GM18867 (cell line): Measurements from ENCODE around the gene NR2F1-AS1.

ENCODE experiments used
- ATAC-seq: cut with Tn5 transposase; IDR thresholded peaks from one replicate; pipeline ENCODE4 v1.9.1; 2021; ENCODE audit warnings: mild to moderate bottlenecking, moderate library complexity; ENCODE audit not compliant: unreplicated experiment

Gene NR2F1-AS1

DNA sequence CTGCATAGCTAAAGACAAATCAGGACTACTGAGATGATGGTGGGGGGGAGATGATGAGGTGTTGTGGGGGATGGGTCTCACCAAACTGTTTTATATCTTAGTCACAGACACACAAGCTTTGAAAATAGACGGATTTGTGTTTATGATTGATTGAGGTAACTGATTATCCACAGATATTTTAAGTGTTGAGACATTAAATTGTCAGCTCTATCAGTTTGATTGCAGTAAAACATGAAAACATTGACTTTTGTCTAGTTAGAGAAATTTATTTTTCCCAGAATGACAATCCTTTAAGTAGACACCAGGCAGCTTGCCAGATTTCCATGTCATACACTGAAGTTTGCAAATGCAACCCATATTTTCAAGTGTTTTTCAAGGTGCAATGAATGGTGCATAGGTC is 149.8 kb downstream of the NR2F1-AS1 start:
- ATAC-seq = no peak

DNA sequence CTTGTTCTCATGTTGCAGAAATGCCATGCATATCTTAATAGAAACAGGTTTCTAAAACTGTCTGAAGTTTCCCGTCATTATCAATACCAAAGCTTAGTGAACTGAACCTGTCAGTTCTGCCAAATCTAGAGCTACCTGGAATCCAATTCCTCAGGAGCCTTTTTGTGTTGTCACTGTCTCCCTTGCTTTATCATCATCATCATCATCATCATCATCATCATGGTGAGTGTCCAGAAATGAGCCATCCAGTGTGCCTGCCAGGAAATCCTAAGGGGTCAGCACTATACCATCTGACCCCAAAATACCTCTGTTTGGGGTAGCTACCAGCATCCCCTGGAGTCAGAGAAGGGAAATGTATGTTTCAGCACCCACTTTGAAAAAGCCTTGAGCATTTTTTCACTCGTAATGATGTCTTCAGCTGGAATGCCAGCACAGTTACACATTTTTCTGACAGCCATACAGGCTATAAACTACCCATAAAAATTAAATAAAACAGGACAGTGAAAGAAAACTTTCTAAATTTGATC is 150.3 kb downstream of the NR2F1-AS1 start:
- ATAC-seq = no peak

DNA sequence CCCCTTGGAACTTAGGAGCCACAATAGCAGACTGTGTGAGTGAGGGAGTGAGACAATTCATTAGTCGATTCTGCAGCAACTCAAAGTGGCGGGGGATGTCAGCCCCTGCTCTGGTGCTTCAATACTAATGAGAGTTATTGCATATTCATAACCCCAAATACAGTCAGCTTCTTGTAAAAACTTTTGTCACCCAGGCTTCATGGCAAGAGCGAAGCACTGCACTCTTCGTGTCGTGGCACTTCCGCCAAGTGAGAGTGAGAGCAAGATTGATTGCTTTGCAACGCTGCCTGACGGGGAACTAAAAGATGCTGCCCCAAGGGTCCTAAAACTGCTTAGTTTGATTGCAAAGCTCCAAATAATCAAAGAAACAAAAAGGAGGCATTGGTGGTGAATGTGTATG is 150.9 kb downstream of the NR2F1-AS1 start:
- ATAC-seq = no peak

DNA sequence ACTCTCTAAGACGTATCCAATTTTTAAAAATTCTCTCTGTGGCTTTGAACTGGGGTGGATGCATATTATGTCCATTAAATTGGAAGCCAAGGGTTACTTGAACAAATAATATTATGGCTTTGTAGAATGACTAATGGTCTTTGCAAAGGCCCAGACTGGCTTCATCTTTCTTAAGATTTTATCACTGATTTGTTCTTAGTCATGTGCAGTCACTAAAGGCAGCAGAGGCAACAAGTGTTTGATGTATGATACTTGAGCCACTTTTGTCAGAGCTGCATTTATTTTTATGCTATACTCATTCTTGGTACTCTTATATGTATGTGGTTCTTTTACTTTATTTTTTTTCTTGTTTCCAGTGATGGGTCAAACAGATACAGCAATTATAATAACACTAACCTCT is 152.2 kb downstream of the NR2F1-AS1 start:
- no peak for ATAC-seq

DNA sequence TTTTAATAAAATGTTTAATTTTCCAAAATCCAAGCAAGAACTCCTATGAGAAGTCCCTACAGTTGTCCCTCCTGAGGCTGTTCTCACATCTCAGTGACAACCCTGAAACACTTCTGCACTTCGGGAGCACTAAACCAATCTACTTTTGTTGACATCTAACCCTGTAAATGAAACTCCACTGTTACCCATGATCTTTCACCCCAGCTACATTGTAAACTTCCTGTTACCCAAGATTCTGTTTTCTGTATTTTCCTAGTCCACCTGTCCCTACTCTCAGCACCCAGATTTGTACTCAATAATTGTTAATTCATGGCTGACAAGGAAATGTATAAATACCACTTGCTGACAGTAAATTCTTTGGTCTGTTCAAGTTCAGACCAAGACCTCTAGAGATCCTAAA is 153.7 kb downstream of the NR2F1-AS1 start:
- no peak for ATAC-seq

DNA sequence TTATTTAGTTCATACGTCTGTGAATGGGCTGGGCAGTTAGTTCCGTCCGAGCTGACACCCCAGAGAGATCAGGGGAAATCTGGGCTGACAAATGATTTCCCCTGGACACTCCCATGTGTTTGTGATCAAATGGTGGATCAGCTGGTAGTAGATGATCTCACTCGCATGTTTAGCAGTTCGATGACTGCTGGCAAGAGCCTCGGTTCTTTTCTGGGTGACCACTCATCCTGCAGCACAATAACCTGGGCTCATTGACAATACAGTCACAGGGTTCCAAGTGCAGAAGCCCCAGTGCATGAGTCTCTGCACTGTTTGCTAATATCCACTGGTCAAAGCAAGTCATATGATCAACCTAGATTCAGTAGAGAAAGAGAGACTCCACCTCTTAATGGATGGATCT is 155.9 kb downstream of the NR2F1-AS1 start:
- no peak for ATAC-seq

DNA sequence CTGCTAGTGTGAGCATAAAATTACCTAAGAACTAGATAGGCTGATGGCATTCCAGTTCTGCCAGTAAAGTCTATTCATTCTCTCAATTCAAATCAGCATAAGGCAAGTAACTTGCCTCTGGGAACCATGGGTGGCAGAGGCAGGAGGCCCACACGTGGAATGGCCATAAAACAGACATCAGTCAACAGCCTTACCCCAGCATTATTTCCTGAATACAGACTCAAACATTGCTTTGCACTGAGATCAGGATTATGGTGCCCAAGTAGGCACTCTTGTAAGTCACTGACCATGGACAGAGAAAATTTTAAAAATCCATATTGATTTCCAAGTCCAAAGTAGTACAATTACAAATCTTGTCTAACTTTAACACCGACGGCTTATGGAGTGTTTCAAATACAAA is 157.7 kb downstream of the NR2F1-AS1 start:
- no peak for ATAC-seq

DNA sequence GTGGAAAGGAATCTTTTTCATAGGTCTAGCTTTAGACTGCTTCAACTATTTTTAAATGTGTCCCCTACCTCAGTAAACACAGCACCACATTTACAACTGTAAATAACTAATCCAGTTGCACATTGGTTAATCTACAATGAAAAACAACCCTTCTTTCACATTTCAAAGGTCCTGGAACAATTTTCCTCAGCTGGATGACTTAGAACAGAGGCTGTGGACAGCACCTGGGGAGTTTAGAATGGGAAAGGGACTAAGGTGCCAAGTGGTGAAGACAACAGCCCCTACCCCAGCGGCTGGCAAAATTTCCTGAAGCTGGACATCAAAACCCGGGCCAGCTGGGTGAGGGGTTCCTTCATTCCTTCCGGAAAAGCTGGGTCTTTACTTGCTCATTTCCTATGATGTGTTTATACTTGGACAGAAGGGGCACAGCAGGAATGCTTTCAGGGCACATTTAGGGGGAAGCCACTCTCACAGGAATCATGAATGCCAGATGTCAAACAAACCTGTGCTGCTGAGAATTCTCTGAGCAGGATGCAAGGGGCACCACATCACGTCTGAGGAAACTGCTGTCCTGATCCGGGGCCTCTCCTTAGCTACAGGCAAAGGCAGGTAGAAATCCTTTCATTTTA is 158.3 kb downstream of the NR2F1-AS1 start:
- no peak for ATAC-seq

DNA sequence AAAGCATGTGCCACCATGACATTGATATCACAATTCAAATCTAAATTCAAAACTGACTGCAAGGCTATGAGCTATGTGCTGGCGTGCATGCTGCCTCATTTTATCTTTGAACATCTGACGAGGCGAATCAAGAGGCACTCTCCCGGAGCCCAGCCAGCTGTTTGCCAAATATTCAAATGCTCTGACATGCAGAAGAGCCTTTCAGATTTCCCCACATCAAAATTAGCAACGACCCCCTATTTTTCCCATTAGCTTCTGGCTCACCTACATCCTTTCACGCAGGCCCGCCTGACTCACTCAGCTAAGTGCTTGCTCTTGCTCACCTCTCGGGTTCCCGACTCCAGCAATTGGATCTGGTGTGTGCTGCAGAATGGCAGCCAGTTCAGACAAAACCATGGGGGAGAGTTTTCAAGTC is 159.0 kb downstream of the NR2F1-AS1 start:
- ATAC-seq = no peak

DNA sequence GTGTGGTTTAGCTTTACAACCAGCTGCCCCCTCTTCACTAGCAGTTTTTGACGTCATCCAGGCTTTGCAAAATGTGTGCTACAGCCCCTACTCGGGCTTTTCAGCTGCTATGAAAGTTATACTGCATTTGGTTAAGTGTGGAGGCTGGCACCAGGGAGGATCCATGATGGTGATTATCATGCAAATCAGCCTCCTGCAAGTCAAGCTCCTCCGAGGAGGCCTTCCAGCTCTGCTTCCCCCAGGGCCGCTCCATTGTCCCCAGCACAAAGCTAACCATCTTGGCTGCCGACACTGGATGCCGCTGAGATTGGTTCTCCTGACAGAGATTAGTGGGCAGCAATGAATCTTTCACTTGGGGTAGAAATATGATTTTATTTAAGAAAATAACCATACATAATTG is 159.6 kb downstream of the NR2F1-AS1 start:
- no peak for ATAC-seq

DNA sequence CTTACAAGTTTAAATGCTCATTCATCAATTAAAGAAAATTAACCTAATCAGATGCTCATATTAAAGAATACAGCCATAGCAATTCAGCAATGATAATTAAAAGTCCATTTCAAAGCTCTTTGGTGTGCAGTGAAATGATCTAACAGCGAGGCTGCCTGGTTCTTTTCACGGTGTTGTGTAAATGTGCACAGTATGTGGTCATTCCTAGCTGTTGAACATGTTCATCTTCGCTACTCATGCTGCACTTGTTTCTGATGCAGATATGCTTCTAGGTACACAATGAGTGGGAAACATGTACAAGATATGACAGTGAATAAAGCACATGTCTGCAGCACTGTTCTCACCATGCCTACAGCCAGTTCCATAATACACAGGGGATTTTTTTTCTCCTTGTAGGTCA is 163.5 kb downstream of the NR2F1-AS1 start:
- ATAC-seq = no peak

DNA sequence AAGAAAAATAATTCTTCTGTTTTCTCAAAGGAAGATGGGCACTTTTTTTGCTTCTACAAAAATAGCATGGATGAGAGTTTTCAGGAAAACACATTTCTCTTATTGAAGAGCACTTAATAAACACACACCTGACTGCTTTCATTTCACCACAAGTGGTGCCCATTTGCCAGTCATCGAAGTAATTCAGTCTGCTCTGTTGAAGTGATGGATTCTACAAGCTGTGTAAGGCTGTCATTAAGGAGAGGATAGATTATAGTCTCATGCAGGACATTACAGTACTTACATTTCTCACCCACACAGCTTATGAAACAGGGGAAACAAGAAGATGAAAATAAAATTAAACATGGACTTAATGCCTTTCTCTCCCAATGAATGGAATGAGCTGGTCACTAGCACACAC is 165.2 kb downstream of the NR2F1-AS1 start:
- ATAC-seq = no peak

DNA sequence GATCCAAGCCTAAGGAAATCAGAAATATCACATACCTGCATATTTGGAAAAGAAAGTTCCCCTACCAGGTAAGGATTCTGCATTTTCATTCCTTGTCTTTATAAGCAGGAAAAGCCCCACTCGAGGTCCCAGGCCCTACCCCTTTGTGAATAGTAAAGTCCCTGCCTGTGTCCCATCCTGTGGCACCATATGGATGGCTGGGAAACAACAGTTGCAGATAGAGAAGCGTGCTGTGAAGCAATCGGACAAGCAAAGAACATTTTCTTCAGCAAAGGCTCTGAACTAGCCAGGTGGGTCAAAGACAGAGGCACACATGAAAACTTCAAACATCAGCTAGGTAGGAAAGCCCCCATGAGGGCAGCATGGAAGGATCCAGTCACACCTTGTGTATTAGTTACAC is 169.3 kb downstream of the NR2F1-AS1 start:
- no peak for ATAC-seq

DNA sequence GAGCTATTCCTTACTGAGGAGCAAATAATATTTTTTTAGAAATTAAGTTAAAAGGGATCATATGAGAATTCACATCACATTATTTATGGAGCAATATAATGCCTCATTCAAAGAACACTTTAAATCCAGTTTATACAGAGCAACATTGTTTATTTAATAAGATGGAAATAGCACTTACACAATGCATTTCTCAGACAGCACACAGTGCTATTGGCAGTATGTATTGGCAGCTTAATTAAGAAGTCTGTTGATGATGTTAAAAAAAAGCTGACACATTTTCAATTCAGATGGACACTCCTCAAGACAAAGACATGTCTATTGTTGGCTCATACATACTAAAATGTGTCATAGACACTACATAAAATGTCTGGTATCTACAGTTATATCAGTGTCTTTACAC is 171.3 kb downstream of the NR2F1-AS1 start:
- no peak for ATAC-seq

DNA sequence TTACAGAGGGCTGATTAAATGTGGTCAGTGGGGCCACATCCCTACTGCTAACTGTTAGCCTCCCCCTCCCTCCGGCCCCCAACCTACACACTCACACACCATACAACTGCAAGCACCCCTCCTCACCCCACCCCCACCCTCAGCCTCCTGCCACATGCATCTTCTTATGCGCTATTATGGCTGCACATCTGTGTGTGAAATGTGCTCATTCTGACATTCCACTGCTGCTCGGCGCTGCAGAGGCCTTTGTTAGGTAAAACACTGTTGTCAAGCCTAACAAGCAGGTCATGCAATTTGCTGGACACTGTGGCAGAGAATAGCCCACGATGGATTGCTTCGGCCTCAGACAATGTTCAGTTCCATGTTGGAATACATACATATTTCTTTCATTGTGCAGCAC is 173.6 kb downstream of the NR2F1-AS1 start:
- no peak for ATAC-seq

DNA sequence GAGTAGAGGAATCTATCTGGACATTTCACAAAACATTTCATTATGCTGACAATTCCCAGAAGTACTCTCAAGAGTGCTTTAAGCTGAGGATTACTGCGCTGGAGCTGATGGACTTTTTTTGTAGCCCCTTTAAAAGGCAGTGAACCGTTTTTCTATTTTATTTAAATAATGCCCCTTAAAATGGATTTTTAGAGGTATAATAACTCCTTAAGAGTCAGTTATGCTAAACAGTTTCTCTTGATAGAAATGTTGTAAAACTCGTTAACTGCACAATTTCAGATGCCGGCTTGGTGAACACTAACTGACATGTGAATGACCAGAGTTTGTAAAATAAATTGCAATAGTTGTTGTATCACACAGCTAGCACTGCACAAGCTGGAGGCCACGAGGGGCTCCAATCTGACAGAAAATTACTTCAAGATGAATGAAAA is 174.0 kb downstream of the NR2F1-AS1 start:
- ATAC-seq = no peak

DNA sequence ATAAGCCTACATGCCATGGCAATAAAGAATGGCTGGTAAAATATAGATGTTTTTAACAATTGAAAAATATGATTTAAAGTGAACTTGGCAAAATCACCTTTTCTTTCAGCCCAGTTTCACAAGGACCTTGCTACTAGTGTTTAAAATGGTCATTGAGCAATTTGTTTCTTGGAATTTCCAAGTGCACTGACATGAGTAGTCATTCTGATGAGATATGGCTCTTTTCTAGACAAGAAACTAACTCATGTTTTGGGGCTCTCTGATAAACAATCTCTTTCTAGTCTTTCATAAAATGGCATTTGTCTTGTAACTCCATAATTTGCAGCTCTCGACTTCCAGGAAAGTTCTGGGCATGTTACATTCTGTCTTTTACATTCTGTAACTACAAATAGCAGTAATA is 176.8 kb downstream of the NR2F1-AS1 start:
- ATAC-seq = no peak

DNA sequence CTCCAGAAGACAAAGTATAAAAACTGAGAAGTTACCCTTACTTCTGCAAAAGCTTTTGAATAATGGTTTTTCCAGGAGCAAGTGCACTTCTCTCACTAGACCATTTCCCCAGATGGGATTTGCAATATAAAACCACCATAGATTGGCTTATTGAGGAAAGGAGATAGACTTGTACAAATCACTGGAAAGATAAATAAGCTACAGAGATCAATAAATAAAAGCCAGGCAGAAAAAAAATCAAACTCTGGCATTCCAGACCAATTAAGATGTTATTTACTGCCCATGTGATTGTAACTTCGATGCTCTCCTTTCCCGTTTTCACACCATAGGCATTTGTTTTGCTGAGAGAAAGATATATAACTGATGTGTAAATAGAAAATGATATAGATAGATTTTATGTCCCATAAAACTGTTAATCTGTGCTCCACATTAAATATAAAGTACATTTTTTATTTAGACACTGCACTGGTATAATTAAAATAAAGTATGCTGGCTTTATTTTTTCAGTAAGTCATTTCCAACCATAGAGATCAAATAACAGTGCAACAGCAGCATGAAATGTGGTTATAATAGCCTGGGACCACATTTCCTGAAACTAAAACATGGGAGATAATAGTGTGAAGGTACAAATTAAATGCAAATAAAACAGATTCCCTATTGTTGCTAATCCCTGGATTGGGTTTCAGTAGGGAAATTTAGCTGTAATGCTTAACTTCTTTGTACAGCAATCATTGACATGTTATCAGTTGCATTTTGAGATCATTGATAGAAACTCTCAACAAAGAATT is 177.7 kb downstream of the NR2F1-AS1 start:
- ATAC-seq = no peak

DNA sequence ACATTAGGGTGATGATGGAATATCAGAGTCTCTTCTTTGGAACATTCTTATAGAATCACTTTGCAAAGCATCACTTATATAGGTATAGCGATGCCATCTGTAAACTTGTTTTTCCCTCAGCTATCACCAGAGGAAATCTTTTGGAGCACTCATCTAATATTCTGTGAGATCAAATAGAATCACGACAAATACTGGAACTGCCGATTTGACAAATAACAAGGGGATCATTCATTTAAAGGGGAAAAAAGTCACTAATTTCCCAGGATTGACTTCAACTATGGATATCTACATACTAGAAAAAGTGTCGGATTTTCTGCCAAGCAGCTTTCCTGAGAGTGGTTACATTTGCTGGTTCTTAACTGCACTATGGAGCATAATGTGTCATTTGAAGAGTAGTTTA is 178.6 kb downstream of the NR2F1-AS1 start:
- no peak for ATAC-seq

DNA sequence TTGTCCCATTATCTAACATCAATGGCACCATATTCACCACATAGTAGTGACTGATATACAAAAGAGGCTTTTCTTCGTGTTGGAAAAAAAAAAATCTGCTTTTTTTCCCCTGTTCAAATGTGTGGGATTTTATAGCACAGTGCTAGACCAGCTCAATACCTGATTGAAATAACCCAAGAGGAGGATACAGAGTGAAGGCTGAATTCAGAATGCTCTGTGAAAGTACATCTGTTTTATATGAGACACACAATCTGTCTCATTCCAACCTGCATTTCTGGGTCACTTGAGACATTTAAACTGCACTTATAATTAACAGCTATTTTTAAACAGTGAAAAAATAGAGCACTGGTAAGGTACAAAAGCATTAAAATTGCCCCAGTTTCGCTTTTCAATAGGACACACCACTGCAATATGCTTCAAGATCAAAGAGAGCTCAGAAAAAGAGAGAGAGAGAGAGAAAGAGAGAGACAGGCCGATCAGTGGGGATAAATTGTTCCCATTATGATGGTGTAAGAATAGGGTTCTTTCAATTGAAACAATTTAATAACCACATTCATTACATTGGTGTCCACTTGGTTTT is 179.3 kb downstream of the NR2F1-AS1 start:
- no peak for ATAC-seq

DNA sequence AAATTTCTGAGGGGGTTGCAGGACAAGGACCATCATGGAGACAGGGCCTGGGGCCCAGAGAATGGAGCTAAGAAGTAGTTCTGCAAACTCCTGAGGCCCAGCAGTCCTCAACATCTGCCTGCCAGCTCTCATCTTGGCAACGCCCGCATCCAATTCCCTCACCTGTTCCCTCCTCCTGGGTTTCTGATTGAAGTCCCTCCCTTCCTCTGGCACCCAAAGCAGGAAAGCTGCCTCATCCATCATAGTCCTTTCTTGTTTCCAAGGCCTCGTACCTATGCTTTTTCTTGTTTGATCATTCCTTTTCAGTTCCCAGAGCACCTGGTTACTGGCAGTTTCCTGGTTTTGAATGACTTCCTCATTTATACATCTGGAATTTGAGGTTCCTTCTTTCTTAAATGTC is 181.3 kb downstream of the NR2F1-AS1 start:
- no peak for ATAC-seq

DNA sequence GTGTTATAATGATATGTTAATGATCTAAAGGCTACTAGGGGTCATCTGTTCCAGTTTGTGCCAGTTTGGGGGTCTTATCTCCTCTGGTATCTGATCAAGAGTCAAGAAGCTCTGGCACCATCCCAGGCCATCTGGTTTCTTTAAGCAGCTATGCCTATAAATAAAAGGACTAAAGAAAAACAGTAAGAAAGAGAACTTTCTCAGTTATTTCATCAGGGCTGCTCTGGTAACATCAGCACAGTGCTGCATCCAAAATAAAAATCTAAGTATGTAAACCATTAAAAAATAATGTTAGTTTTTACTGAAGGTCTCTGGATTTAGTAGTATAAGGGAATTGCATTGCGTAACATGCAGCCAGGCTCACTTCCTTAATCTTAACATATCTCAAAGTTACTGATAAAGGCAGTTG is 185.0 kb downstream of the NR2F1-AS1 start:
- ATAC-seq = no peak
